ENCODE measurements around the gene POU3F3.
A peak's percentile ranks its signal among the peaks of the same experiment; 100 is the strongest.

The POU3F3 gene

DNA sequence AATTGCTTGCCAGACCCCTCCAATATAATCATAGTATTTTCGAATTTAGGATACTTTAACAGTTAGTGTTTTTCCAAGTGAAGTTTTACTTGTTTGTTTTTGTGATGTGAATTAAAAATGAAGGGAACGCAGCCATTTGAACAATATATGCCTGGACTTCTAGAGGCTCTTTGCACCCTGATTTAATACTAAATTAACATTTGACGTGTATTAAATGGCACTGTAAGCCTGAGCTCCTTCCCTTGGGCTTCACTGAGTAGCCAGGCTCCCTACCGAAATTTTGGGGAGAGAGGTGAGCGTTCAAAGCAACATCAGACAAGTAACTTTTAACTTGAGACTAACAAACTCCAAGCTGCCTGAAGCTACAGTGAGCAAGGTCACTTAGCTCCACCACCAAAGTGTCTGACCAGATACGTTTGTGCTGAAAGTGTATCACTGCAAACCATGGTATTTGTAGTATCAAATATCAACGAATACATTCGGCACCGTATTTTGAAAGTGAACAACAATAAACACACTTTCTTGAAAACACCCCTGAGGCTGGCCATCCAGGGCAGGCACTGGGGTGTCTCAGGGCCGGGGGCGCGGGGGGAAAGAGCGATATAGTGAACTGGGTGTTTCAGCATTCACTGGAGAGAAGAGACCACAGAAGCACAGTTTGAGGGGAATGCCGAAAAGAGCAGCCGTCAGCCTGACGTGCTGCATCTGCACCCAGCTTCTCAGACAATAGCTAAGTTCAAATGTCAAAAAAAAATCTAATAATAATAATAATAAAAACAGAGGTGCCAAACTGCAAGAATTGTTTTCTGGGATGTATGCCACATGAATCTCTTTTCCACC lies 7.7 kb upstream of the POU3F3 start:
- ChIA-PET CTCF (interaction anchor here (0.6 to 1.4 kb wide), 2 partner anchors 27 to 843 kb away, joined by 5 to 7 read pairs; no protein-coding TSS in a partner anchor), POLR2A (interaction anchor here (1.4 to 1.7 kb wide), 3 partner anchors 8 to 25 kb away, joined by 4 to 6 read pairs (median 6); partner anchors contain the start of gene POU3F3)
- no peak for DNase-seq (ENCODE audit: extremely low spot score)
- no peak for TF ChIP-seq ZNF384 (IDR thresholded peaks at IDR 0.05)
- no peak for TF ChIP-seq NFRKB (IDR thresholded peaks at IDR 0.05)
- no peak for TF ChIP-seq BHLHE40 (IDR thresholded peaks at IDR 0.05; ENCODE audit: borderline replicate concordance)
- TF ChIP-seq TARDBP (IDR thresholded peaks at IDR 0.05): no peak
- no peak for TF ChIP-seq HDGF (IDR thresholded peaks at IDR 0.05; ENCODE audit: borderline replicate concordance)
- TF ChIP-seq CTBP1 (IDR thresholded peaks at IDR 0.05; ENCODE audit: borderline replicate concordance): no peak

DNA sequence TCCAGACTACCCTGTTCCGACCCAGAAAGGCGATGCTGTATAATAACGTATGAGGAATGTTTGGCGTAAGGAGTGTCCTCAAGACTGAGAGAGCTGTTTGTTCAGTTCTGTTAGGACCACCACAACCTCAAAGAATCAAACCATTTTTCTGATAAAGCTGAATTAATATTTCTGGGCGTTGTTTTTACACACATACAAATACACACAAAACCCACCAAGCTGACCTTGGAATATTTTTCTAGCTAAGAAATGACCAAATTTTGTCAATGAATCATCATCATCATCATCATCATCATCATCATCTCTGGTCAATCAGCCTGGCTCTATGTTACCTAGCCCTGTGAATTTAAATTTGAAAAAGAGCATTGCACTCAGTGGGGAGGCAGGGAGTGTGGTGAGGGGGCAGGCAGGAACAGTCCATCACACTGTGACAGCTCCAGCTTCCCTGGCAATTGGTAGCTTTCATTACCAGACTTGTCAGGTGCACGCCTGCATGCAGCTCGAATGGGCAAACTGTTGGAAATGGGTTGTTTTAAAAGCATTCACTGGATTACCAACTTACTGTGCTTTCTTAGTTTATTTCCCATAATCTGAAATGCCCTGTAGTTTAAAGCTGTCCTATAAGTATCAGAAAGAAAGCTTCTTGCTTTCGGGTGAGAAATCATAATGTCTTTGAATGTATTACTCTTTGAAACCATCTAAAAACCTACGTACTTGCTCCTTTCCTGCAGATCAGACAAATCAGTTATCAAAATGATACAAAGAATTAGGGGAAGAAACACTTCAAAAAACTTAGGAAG lies 6.9 kb upstream of the POU3F3 start:
- CTCF ChIA-PET: interaction anchor here (0.6 to 1.4 kb wide), 2 partner anchors 26 to 844 kb away, joined by 5 to 7 read pairs; no protein-coding TSS in a partner anchor
- DNase-seq (ENCODE audit: extremely low spot score): no peak
- TF ChIP-seq, protein P1, sequence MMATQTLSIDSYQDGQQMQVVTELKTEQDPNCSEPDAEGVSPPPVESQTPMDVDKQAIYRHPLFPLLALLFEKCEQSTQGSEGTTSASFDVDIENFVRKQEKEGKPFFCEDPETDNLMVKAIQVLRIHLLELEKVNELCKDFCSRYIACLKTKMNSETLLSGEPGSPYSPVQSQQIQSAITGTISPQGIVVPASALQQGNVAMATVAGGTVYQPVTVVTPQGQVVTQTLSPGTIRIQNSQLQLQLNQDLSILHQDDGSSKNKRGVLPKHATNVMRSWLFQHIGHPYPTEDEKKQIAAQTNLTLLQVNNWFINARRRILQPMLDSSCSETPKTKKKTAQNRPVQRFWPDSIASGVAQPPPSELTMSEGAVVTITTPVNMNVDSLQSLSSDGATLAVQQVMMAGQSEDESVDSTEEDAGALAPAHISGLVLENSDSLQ (IDR thresholded peaks at IDR 0.05): peak; percentile 78
- TF ChIP-seq CTBP1 (IDR thresholded peaks at IDR 0.05; ENCODE audit: borderline replicate concordance): no peak
- POLR2A ChIA-PET: interaction anchor here (1.7 kb wide), 1 partner anchor 13 kb away, joined by 4 read pairs; no protein-coding TSS in a partner anchor

DNA sequence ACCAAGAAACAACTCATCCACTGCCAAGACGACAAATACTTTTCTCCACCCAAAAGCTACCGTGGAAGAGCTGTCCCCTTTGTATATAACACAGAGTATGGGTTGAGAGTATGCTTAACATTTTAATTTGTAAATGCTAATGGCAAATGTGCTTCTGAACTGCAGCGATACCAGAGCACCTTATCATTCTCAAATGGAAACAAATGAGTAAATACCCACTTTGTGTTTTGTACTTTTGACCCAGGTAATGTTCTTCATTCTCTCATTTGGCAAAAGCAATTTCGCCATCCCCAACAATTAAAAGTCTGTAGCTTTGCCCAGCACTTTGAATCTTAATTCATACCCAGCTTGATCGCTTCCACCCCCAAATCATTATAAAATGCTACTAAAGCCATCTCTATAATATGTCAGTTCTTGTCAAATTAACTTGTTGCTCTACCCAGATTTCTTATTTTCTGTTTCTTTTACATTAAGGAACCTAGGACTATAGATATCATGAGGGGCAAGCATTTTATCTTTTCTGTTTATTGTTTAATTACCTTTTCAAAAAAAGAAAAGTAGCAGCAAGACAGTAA lies 6.2 kb upstream of the POU3F3 start:
- POLR2A ChIA-PET: interaction anchor here (1.7 kb wide), 1 partner anchor 12 kb away, joined by 4 read pairs; no protein-coding TSS in a partner anchor
- TF ChIP-seq, protein P1 (IDR thresholded peaks at IDR 0.05): no peak
- TF ChIP-seq HDGF (IDR thresholded peaks at IDR 0.05; ENCODE audit: borderline replicate concordance): no peak
- no peak for TF ChIP-seq FOXK2 (IDR thresholded peaks at IDR 0.05)
- TF ChIP-seq ELF4 (IDR thresholded peaks at IDR 0.05): no peak
- no peak for TF ChIP-seq ZNF384 (IDR thresholded peaks at IDR 0.05)
- no peak for TF ChIP-seq NFRKB (IDR thresholded peaks at IDR 0.05)
- TF ChIP-seq FOXA1 (IDR thresholded peaks at IDR 0.05): no peak
- no peak for TF ChIP-seq LEF1 (IDR thresholded peaks at IDR 0.05; ENCODE audit: borderline replicate concordance)
- TF ChIP-seq ARNT (IDR thresholded peaks at IDR 0.05): no peak
- TF ChIP-seq SUZ12 (IDR thresholded peaks at IDR 0.05): no peak
- TF ChIP-seq BHLHE40 (IDR thresholded peaks at IDR 0.05; ENCODE audit: borderline replicate concordance): no peak
- TF ChIP-seq L3MBTL2 (conservative IDR thresholded peaks at IDR 0.05): no peak
- no peak for TF ChIP-seq SP1 (IDR thresholded peaks at IDR 0.05)
- no peak for TF ChIP-seq TARDBP (IDR thresholded peaks at IDR 0.05)
- TF ChIP-seq CTBP1 (IDR thresholded peaks at IDR 0.05; ENCODE audit: borderline replicate concordance): no peak
- no peak for DNase-seq (ENCODE audit: extremely low spot score)
- CTCF ChIA-PET: interaction anchor here (1.4 kb wide), 1 partner anchor 25 kb away, joined by 5 read pairs; no protein-coding TSS in a partner anchor

DNA sequence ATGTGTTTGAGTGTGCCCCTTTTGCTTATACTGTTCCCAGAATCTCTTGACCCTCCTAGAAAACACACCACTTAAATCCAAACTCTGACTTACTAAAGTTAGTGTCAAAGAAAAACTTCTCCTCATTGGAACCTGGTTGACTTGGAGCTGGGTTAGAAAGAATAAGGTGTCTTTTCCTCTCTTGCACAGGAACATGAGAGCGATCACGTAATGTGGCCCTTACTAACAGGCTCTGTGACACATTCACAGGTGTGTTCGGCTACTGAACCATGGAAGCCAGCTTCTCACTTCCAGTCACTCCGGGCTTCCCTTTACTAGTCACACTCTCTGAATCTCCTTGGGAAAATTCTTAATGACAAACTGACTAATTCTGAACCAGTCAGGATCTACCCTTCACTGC lies 5.4 kb upstream of the POU3F3 start:
- DNase-seq (ENCODE audit: extremely low spot score): no peak
- CTCF ChIA-PET: interaction anchor here (0.6 to 2.2 kb wide), 6 partner anchors 12 to 889 kb away, joined by 3 to 8 read pairs (median 4); no protein-coding TSS in a partner anchor
- POLR2A ChIA-PET: interaction anchor here (0.6 kb wide), 1 partner anchor 1710 kb away, joined by 3 read pairs; no protein-coding TSS in a partner anchor
- TF ChIP-seq ZNF384 (IDR thresholded peaks at IDR 0.05): no peak
- TF ChIP-seq NFRKB (IDR thresholded peaks at IDR 0.05): no peak
- no peak for TF ChIP-seq CTBP1 (IDR thresholded peaks at IDR 0.05; ENCODE audit: borderline replicate concordance)
- no peak for TF ChIP-seq FOXA1 (IDR thresholded peaks at IDR 0.05)
- TF ChIP-seq, protein P1 (IDR thresholded peaks at IDR 0.05): no peak
- no peak for TF ChIP-seq FOXM1 (IDR thresholded peaks at IDR 0.05; ENCODE audit: borderline replicate concordance)
- no peak for TF ChIP-seq SP1 (IDR thresholded peaks at IDR 0.05)

DNA sequence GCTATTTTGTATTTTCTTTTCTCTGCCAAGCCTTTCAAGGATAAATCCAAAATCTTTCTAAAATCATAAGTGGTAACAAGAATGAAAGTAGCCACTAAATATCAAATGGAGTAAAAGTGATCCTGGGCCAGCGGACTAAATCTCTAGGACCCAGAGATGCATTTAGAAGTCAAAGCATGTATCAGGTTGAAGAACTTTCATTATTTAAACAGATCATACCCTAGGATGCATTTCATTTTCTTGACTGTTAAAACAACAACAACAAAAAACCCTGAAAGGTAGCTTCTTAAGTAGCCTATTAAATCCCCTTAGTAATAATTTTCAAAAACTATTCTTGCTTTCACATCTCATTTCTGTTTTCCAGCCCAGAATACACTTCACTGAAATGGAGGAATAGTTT lies 4.8 kb upstream of the POU3F3 start:
- DNase-seq (ENCODE audit: extremely low spot score): no peak
- ChIA-PET POLR2A (interaction anchor here (0.7 to 2.1 kb wide), 4 partner anchors 8 to 189 kb away, joined by 3 to 11 read pairs (median 4); partner anchors contain the start of gene MRPS9), CTCF (interaction anchor here (0.6 to 2.2 kb wide), 16 partner anchors 11 to 890 kb away, joined by 3 to 9 read pairs (median 4); no protein-coding TSS in a partner anchor)
- no peak for TF ChIP-seq L3MBTL2 (conservative IDR thresholded peaks at IDR 0.05)
- TF ChIP-seq, protein P1 (IDR thresholded peaks at IDR 0.05): no peak
- no peak for TF ChIP-seq ZNF384 (IDR thresholded peaks at IDR 0.05)
- TF ChIP-seq FOXM1 (IDR thresholded peaks at IDR 0.05; ENCODE audit: borderline replicate concordance): no peak
- TF ChIP-seq NFRKB (IDR thresholded peaks at IDR 0.05): no peak
- no peak for TF ChIP-seq LEF1 (IDR thresholded peaks at IDR 0.05; ENCODE audit: borderline replicate concordance)
- no peak for TF ChIP-seq SUZ12 (IDR thresholded peaks at IDR 0.05)
- TF ChIP-seq BHLHE40 (IDR thresholded peaks at IDR 0.05; ENCODE audit: borderline replicate concordance): no peak
- no peak for TF ChIP-seq FOXK2 (IDR thresholded peaks at IDR 0.05)
- TF ChIP-seq ARNT (IDR thresholded peaks at IDR 0.05): no peak
- no peak for TF ChIP-seq HDGF (IDR thresholded peaks at IDR 0.05; ENCODE audit: borderline replicate concordance)
- TF ChIP-seq SP1 (IDR thresholded peaks at IDR 0.05): no peak

All from HEK293T (cell line).